Bronchial epithelial cell (primary cell): ENCODE measurements around the gene OGFRL1. TPM values are rescaled to one million over a fixed set of nuclear protein-coding genes. Genes with fewer than 3 reads are reported as not detected.
A peak's percentile ranks its signal among the peaks of the same experiment; 100 is the strongest.

ENCODE experiments used
- DNase-seq: peaks from one replicate; pipeline ENCODE4 v3.0.0-alpha.2; 2010; ENCODE audit warnings: low read depth
- FAIRE-seq: peaks from 2 replicates; lab custom pipeline; 2011; peaks lifted over from hg19 to GRCh38; lab: Jason Lieb, UNC
- H3K27me3 ChIP-seq: 2 replicates; pipeline ENCODE4 v1.5.1; 2011; ENCODE audit warnings: low read length; ENCODE audit not compliant: control insufficient read depth, insufficient read depth
- H3K36me3 ChIP-seq: 2 replicates; pipeline ENCODE4 v1.5.1; 2011; ENCODE audit warnings: low read length; ENCODE audit not compliant: control insufficient read depth, insufficient read depth
- H3K4me3 ChIP-seq: 2 replicates; pipeline ENCODE4 v1.5.1; 2011; ENCODE audit warnings: mild to moderate bottlenecking, low read depth, low read length, control low read depth
- CTCF ChIP-seq: IDR thresholded peaks from 2 replicates; pipeline ENCODE4 v1.5.1; 2011; ENCODE audit warnings: mild to moderate bottlenecking, moderate library complexity, low read length, control low read depth, inconsistent platforms; ENCODE audit not compliant: insufficient read depth, severe bottlenecking
- total RNA-seq: library from RNA; depleted of rRNA; stranded (reverse); fragments of >200 nt; gene quantifications from 2 replicates; pipeline ENCODE4 v1.2.1, GENCODE V29; 2014

OGFRL1 gene
- total RNA-seq, 1 donor from 2014 or later: 10.0 TPM

GRCh38 chr6:71298459-71298858 lies 9.8 kb downstream of the OGFRL1 start:
- Histone ChIP-seq H3K4me3 (no peak overlapping the region), H3K36me3 (peaks cover 12% of the 10 kb centered on the region), H3K27me3 (no peaks in the 10 kb centered on the region)
- FAIRE-seq: no peak
- DNase-seq: no peak
- TF ChIP-seq CTCF: no peak

- Histone ChIP-seq H3K4me3 (no peak overlapping the region), H3K27me3 (no peaks in the 10 kb centered on the region), H3K36me3 (peaks cover 12% of the 10 kb centered on the region)
- TF ChIP-seq CTCF: no peak
- FAIRE-seq (no peak), DNase-seq (peak; percentile 93)
These were observed 11.2 kb downstream of the OGFRL1 start for GRCh38 chr6:71299541-71300470.

GRCh38 chr6:71300561-71301168 lies 12.1 kb downstream of the OGFRL1 start:
- DNase-seq (no peak), FAIRE-seq (no peak)
- TF ChIP-seq CTCF: no peak
- Histone ChIP-seq H3K27me3 (no peaks in the 10 kb centered on the region), H3K36me3 (peaks cover 9% of the 10 kb centered on the region), H3K4me3 (no peak overlapping the region)

GRCh38 chr6:71301546-71301945 lies 12.9 kb downstream of the OGFRL1 start:
- FAIRE-seq: no peak
- TF ChIP-seq CTCF: no peak
- DNase-seq: no peak
- Histone ChIP-seq H3K4me3 (no peak overlapping the region), H3K36me3 (peaks cover 8% of the 10 kb centered on the region), H3K27me3 (no peaks in the 10 kb centered on the region)

GRCh38 chr6:71309656-71310055 lies 21.0 kb downstream of the OGFRL1 start:
- DNase-seq: no peak
- TF ChIP-seq CTCF: no peak
- Histone ChIP-seq H3K4me3 (no peak overlapping the region), H3K27me3 (no peaks in the 10 kb centered on the region), H3K36me3 (no peaks in the 10 kb centered on the region)
- no peak for FAIRE-seq
